ENCODE results near the gene ATP9A. TPM values are rescaled to one million over a fixed set of nuclear protein-coding genes. Genes with fewer than 3 reads are reported as not detected.

Gene ATP9A
- total and polyA plus RNA-seq, 4 donors, result 10.6 to 59.8 (median 33.2) TPM

DNA sequence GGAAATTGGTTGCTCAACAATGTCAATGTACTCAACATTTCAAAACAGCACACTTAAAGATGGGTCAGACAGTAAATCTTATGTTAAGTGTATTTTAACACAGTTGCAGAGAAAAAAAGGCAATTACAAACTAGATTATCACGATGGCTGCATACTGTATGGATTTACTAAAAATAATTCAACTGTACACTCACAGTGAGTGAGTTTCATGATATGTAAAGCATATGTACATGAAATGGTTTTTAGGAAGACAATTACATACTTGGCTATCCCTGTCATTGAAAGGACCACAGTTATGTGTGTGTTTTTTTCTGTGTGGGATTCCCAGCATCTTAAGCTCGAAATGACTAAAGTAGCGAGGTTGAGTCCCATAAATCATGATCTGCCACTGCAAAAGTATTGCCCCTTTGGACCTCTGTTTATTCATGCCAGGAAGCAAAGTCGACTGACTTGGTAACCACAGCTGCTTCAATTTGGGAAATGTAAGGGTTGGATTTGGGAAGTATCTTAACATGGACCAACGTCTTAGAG is 39.6 kb upstream of the ATP9A start:
- ATAC-seq (ENCODE audit: low FRiP score) (no peak), DNase-seq (no peak)
- intact Hi-C loops (cut with DNase I), result loop anchor here in 1 of 2 donors (10.0 kb wide), 1 partner anchor 277 kb away; no protein-coding TSS in a partner anchor
- no peaks in the 10 kb centered on the region for H3K36me3 ChIP-seq (ENCODE audit: control insufficient read depth in 1 of 2, insufficient read depth in 2 of 2, low read length in 1 of 2)
- no peaks in the 10 kb centered on the region for H3K27me3 ChIP-seq (ENCODE audit: control insufficient read depth in 1 of 2, insufficient read depth in 2 of 2, low read length in 1 of 2)
- H3K4me3 ChIP-seq (ENCODE audit: low read length in 2 of 2), result no peak overlapping the region
- H3K27ac ChIP-seq (ENCODE audit: low read depth in 1 of 2, low read length in 2 of 2), result no peak overlapping the region
- no peaks in the 10 kb centered on the region for H3K4me1 ChIP-seq (ENCODE audit: control insufficient read depth in 1 of 2, insufficient read depth in 2 of 2, low read length in 2 of 2)
- H3K9me3 ChIP-seq (ENCODE audit: control insufficient read depth, low read length), result no peaks in the 10 kb centered on the region
- 51 to 54% methylated on average over 5 of the region's 5 CpGs for WGBS, 2 donors

DNA sequence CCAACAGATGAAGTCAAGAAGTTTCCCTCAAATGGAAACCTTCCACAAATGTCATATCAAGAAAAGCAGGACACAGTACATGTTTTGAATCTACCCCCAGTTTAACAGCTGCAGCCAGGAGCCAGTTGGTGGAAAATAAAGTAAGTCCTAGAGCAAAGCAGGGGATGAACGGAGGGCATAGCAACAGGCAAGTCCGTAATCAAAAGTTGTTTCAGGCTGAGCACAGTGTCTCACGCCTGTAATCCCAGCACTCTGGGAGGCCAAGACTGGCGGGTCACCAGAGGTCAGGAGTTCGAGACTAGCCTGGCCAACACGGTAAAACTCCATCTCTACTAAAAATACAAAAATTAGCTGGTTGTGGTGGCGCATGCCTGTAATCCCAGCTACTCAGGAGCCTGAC is 36.6 kb upstream of the ATP9A start:
- DNase-seq, result no peak
- Histone ChIP-seq H3K36me3 (ENCODE audit: control insufficient read depth in 1 of 2, insufficient read depth in 2 of 2, low read length in 1 of 2) (no peaks in the 10 kb centered on the region), H3K27me3 (ENCODE audit: control insufficient read depth in 1 of 2, insufficient read depth in 2 of 2, low read length in 1 of 2) (no peaks in the 10 kb centered on the region), H3K27ac (ENCODE audit: low read depth in 1 of 2, low read length in 2 of 2) (no peak overlapping the region), H3K4me3 (ENCODE audit: low read length in 2 of 2) (no peak overlapping the region), H3K4me1 (ENCODE audit: control insufficient read depth in 1 of 2, insufficient read depth in 2 of 2, low read length in 2 of 2) (no peaks in the 10 kb centered on the region), H3K9me3 (ENCODE audit: control insufficient read depth, low read length) (no peaks in the 10 kb centered on the region)
- intact Hi-C loops (cut with DNase I), result loop anchor here in 1 of 2 donors (10.0 kb wide), 1 partner anchor 280 kb away; no protein-coding TSS in a partner anchor
- no peak for ATAC-seq (ENCODE audit: low FRiP score)
- WGBS, 2 donors, result 75 to 76% methylated on average over 7 of the region's 7 CpGs

DNA sequence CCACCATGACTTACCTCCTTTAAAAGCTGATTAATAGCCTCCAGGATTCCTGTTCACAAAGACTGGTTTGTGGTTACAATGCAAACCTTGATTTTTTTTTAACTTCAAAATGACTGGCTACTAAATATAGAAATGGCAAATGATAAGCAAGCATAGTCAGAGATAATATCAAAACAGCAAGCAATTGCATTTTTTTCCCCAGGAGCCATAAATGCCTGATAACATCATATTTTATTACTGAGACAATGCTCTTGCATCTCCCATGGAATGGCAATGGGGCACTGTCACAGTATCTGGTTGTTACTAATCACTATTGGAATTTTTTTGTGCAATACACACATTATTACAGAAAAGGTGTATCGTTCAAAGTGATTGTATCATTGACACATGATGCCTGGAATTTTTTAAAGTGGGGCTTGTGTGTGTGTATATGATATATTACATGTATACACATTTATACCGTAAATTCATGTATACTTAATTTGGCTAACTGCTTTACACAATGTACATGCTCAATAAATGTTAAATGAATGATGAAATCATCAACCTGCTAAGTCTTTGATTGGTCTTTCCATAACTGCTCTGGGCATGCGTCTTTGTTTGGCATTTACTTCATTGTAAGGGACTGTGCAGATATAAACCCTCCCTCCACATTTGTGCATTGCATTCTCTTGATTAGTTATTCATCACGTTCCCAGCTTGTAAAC is 35.1 kb upstream of the ATP9A start:
- DNase-seq (no peak), ATAC-seq (ENCODE audit: low FRiP score) (no peak)
- intact Hi-C loops (cut with DNase I), result loop anchor here in 1 of 2 donors (10.0 kb wide), 1 partner anchor 282 kb away; no protein-coding TSS in a partner anchor
- H3K9me3 ChIP-seq (ENCODE audit: control insufficient read depth, low read length), result no peaks in the 10 kb centered on the region
- WGBS, 2 donors, result 67 to 71% methylated on average over 4 of the region's 4 CpGs
- no peak overlapping the region for H3K4me3 ChIP-seq (ENCODE audit: low read length in 2 of 2)
- no peaks in the 10 kb centered on the region for H3K36me3 ChIP-seq (ENCODE audit: control insufficient read depth in 1 of 2, insufficient read depth in 2 of 2, low read length in 1 of 2)
- no peaks in the 10 kb centered on the region for H3K27me3 ChIP-seq (ENCODE audit: control insufficient read depth in 1 of 2, insufficient read depth in 2 of 2, low read length in 1 of 2)
- H3K4me1 ChIP-seq (ENCODE audit: control insufficient read depth in 1 of 2, insufficient read depth in 2 of 2, low read length in 2 of 2), result no peaks in the 10 kb centered on the region
- no peak overlapping the region for H3K27ac ChIP-seq (ENCODE audit: low read depth in 1 of 2, low read length in 2 of 2)

DNA sequence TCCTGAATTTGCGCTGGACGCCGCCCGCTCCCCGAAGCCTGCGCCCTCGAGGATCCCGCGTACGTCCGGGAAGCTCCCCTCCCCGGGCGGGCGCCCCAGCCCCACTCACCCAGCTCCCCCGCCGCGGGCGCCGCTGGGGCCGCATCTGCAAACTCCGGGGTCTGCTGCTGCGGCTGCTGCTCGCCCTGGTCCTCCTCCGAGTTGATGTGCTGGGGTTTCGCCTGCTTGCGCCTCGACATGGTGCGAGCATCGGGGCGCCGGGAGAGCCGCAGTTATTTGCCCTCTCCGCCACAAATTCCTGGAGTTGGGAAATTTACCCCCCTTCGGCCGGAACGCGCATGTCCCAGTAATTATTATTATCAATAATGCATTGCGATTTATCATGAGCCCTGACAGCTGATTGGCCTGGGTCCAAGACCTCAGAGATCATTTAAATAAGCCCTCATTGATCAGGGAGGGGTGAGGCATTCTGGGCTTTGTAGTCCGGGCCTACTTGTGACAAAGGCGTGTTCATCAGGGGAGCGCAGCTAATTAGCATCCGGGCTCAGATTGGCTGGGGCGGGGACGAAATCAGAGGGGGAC is 34.1 kb upstream of the ATP9A start, which contains the start of gene SALL4:
Gene SALL4, minus strand, starts transcription at position 352 of the 582 bp plus-strand sequence. Its CDS starts 113 bp downstream, at position 239.
- 14 to 17% methylated on average over 30 to 44 of the region's 44 CpGs for WGBS, 2 donors
- H3K4me1 ChIP-seq (ENCODE audit: control insufficient read depth in 1 of 2, insufficient read depth in 2 of 2, low read length in 2 of 2), result no peaks in the 10 kb centered on the region
- H3K9me3 ChIP-seq (ENCODE audit: control insufficient read depth, low read length), result no peaks in the 10 kb centered on the region
- intact Hi-C loops (cut with DNase I), result loop anchor here in 1 of 2 donors (10.0 kb wide), 1 partner anchor 283 kb away; no protein-coding TSS in a partner anchor
- peak within 1 kb of the TSS in 1 of 2 donors; percentile 3 for H3K4me3 ChIP-seq (ENCODE audit: low read length in 2 of 2)
- no peak for DNase-seq
- no peaks in the 10 kb centered on the region for H3K36me3 ChIP-seq (ENCODE audit: control insufficient read depth in 1 of 2, insufficient read depth in 2 of 2, low read length in 1 of 2)
- no peak for ATAC-seq (ENCODE audit: low FRiP score)
- no peak within 1 kb of the TSS for H3K27ac ChIP-seq (ENCODE audit: low read depth in 1 of 2, low read length in 2 of 2)
- no peaks in the 10 kb centered on the region for H3K27me3 ChIP-seq (ENCODE audit: control insufficient read depth in 1 of 2, insufficient read depth in 2 of 2, low read length in 1 of 2)

DNA sequence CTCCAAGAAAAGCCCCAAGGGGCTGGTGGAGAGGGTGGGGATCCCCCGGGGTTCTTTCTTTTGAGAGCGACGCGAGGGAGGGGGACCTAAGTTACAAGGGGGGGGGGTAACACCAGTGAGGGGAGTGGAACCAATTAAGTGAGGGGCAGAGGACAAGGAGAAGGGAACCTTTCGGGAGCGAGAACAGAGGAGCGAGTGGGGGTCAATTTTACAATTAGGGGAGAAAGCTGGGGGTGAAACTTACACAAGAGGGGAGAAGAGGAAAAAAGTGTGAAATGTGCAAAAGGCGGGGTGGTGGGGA is 33.6 kb upstream of the ATP9A start:
- Histone ChIP-seq H3K4me1 (ENCODE audit: control insufficient read depth in 1 of 2, insufficient read depth in 2 of 2, low read length in 2 of 2) (no peaks in the 10 kb centered on the region), H3K36me3 (ENCODE audit: control insufficient read depth in 1 of 2, insufficient read depth in 2 of 2, low read length in 1 of 2) (no peaks in the 10 kb centered on the region), H3K4me3 (ENCODE audit: low read length in 2 of 2) (peak overlapping the region in 1 of 2 donors; percentile 3), H3K27me3 (ENCODE audit: control insufficient read depth in 1 of 2, insufficient read depth in 2 of 2, low read length in 1 of 2) (no peaks in the 10 kb centered on the region), H3K27ac (ENCODE audit: low read depth in 1 of 2, low read length in 2 of 2) (no peak overlapping the region), H3K9me3 (ENCODE audit: control insufficient read depth, low read length) (no peaks in the 10 kb centered on the region)
- ATAC-seq (ENCODE audit: low FRiP score), result no peak
- DNase-seq, result no peak
- WGBS, 2 donors, result 4 to 6% methylated on average over 6 to 8 of the region's 8 CpGs
- intact Hi-C loops (cut with DNase I), result loop anchor here in 1 of 2 donors (10.0 kb wide), 1 partner anchor 283 kb away; no protein-coding TSS in a partner anchor

DNA sequence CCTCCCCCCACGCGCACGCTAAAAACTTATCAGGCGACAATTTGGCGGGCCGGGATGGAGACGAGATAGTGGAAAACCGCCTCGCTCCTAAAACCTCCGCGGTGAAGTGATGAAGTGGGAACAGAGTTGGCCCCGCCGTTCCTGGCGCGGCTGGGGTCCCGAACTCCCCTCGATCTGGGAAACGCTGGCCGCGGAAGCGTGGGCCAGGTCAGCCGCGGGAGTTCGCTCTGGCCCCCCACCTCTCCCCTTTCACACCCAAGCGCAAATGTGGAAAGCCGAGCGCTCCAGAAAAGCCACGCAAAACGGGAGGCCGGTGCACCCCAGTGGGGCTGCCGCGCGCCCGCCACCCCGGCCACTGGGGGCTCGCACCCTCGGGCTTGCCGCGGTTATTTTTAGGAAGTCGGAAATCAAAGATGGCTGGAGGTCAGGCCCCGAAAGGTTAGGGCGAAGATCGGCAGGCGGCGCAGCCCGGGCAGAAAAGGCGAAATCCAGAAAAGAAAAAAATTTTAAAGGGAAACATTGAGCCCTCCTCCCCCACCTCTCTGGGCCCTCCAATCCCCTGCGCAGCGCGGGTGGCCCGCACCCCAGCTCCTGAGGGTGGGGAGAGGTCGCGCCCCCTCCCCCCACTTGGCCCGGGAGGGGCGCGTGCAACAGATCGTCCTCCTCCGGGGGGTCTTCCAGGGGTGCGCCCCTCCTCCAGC is 33.1 kb upstream of the ATP9A start:
- intact Hi-C loops (cut with DNase I), result loop anchor here in 1 of 2 donors (10.0 kb wide), 1 partner anchor 284 kb away; no protein-coding TSS in a partner anchor
- peak; percentile 34 for ATAC-seq (ENCODE audit: low FRiP score)

DNA sequence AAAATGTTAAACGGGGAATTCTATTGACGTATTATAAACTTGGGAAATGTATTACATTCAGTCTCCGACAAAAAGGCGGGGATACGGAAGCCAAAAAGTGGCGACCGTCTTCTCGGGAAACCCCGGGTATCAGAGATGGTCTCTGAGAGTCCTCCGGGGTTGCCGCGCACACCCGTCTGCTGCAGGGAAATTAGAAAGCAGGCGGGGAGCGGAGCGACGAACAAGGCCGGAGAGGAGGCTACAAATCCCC is 32.6 kb upstream of the ATP9A start:
- no peaks in the 10 kb centered on the region for H3K27me3 ChIP-seq (ENCODE audit: control insufficient read depth in 1 of 2, insufficient read depth in 2 of 2, low read length in 1 of 2)
- H3K4me1 ChIP-seq (ENCODE audit: control insufficient read depth in 1 of 2, insufficient read depth in 2 of 2, low read length in 2 of 2), result no peaks in the 10 kb centered on the region
- no peaks in the 10 kb centered on the region for H3K36me3 ChIP-seq (ENCODE audit: control insufficient read depth in 1 of 2, insufficient read depth in 2 of 2, low read length in 1 of 2)
- intact Hi-C loops (cut with DNase I), result loop anchor here in 1 of 2 donors (10.0 kb wide), 1 partner anchor 284 kb away; no protein-coding TSS in a partner anchor
- DNase-seq (no peak), ATAC-seq (ENCODE audit: low FRiP score) (no peak)
- H3K27ac ChIP-seq (ENCODE audit: low read depth in 1 of 2, low read length in 2 of 2), result no peak overlapping the region
- H3K4me3 ChIP-seq (ENCODE audit: low read length in 2 of 2), result peak overlapping the region in 1 of 2 donors; percentile 11
- 0 to 2% methylated on average over 18 of the region's 18 CpGs for WGBS, 2 donors
- H3K9me3 ChIP-seq (ENCODE audit: control insufficient read depth, low read length), result no peaks in the 10 kb centered on the region

More for the DNA sequence above, 33.1 kb upstream of the ATP9A start:
- Histone ChIP-seq H3K27me3 (ENCODE audit: control insufficient read depth in 1 of 2, insufficient read depth in 2 of 2, low read length in 1 of 2) (no peaks in the 10 kb centered on the region), H3K4me1 (ENCODE audit: control insufficient read depth in 1 of 2, insufficient read depth in 2 of 2, low read length in 2 of 2) (no peaks in the 10 kb centered on the region), H3K4me3 (ENCODE audit: low read length in 2 of 2) (peak overlapping the region in 1 of 2 donors; percentile 11), H3K9me3 (ENCODE audit: control insufficient read depth, low read length) (no peaks in the 10 kb centered on the region), H3K36me3 (ENCODE audit: control insufficient read depth in 1 of 2, insufficient read depth in 2 of 2, low read length in 1 of 2) (no peaks in the 10 kb centered on the region), H3K27ac (ENCODE audit: low read depth in 1 of 2, low read length in 2 of 2) (no peak overlapping the region)
- 1% methylated on average over 55 to 59 of the region's 59 CpGs for WGBS, 2 donors
- DNase-seq, result no peak

DNA sequence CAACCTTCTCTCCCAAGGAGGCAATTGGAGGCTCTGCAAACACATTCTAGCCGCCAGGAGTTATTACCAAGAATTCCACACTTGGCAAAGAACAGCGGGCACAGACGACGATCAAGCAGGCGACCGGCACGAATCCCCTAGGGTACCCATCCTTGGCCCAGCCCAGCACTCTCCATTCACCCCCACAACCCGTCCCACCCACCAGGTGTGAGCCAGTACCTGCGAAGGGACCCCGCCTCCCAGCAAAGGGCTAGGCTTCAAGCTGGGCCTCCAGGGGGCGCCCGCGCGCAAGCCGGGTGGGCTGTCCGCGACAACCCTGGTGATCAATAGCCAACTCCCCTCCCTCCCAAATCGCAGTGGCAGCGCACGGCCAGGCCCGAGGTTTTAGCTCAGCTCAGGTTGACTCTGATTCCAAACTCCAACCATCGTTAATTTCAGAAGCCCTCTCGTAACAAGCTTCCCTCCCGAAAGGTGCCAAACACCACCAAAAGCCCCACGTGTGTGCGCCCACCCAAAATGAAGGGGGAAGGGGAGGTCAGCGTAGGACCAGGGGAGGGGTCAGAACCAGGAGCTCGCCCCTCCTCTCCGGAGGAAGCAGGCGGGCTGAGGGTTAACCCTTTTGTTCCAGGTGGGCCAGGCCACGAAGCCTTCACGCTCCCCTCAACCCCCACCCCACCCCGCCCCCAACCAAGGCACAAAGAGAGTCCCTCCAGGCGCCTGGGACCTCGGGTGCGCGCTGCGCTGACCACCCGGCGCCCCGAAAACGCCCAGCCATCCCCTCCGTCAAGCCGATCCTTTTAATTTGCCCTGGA is 32.1 kb upstream of the ATP9A start:
- Histone ChIP-seq H3K4me3 (ENCODE audit: low read length in 2 of 2) (peak overlapping the region in 1 of 2 donors; percentile 11), H3K36me3 (ENCODE audit: control insufficient read depth in 1 of 2, insufficient read depth in 2 of 2, low read length in 1 of 2) (no peaks in the 10 kb centered on the region), H3K27me3 (ENCODE audit: control insufficient read depth in 1 of 2, insufficient read depth in 2 of 2, low read length in 1 of 2) (no peaks in the 10 kb centered on the region), H3K27ac (ENCODE audit: low read depth in 1 of 2, low read length in 2 of 2) (no peak overlapping the region), H3K4me1 (ENCODE audit: control insufficient read depth in 1 of 2, insufficient read depth in 2 of 2, low read length in 2 of 2) (no peaks in the 10 kb centered on the region), H3K9me3 (ENCODE audit: control insufficient read depth, low read length) (no peaks in the 10 kb centered on the region)
- peak in 1 of 2 donors; percentile 85 for DNase-seq
- intact Hi-C loops (cut with DNase I), result loop anchor here in 1 of 2 donors (10.0 kb wide), 1 partner anchor 285 kb away; no protein-coding TSS in a partner anchor
- ATAC-seq (ENCODE audit: low FRiP score), result peak; percentile 72
- WGBS, 2 donors, result 1 to 4% methylated on average over 44 of the region's 44 CpGs

All from aorta (tissue), 5 donors.